Renal cortex interstitium (tissue), 11 donors: ENCODE data around the gene G6PC3. TPM values are rescaled to one million over a fixed set of nuclear protein-coding genes. Genes with fewer than 3 reads are reported as not detected.
"Not testable (repeated sequence)": the region's sequence is repeated elsewhere in the genome, so short reads cannot be mapped to it uniquely, and the experiment has no call there.

Source experiments
- DNase-seq, 11 donors: peaks; one replicate each; pipeline ENCODE4 v3.0.0-alpha.2; 2013; ENCODE audit warnings: low read depth in 9 of 11, low spot score in 4 of 11; ENCODE audit errors: extremely low read depth in 1 of 11
- polyA plus RNA-seq, 3 donors: library from polyadenylated mRNA; unstranded; fragments of 120-200 nt; gene quantifications; one replicate each; pipeline ENCODE4 v1.2.1, GENCODE V29; 2013; ENCODE audit not compliant: insufficient read length in 3 of 3

G6PC3 gene
- polyA plus RNA-seq, 3 donors, result 73.8 to 90.2 (median 84.7) TPM

DNA sequence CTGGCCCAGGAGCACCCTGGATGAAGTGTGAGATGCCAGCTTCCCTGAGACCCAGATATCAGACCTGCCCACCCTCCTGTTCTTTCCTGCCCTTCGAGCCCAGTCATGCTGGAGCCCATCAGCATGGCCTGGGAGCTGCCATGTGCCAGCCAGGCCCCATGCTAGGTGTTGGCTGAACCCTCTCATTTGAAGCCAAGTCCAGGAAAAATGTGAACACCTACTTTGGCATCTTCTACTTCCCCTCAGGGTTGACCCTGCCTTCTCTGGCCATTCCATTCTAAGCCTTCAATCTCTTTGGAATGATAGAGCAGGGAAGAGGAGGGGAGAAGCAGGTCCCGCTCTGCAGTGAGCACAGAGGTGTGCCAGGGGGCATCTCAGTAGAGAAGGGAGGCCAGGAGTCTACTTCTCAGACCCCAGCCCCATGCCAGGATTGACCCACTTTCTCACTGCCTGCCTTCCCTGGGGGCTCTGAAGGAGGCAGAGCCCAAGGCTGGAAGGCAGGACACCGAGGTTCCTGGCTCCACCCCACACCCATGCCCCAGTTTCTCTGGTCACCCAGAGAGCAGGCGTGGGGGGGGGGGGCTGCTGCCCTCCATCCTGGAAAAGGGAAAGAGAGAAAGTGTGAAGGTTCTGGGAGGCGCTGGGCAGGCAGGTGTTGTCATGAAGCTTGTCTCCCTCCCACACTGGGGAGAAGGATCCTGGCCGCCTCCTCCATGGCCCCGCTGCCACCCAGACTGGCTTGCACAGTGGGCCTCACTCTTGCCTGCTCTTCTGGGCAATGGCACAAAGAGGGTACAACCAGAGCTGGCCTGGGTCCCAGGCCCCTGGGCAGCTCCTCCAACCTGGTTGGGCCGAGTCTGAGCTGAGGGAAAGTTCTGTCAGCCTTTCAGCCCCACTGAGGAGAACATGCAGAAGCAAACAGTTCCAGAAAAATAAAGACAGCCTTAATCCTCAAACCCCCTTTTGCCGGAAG, 43.6 kb downstream of the G6PC3 start:
- DNase-seq, result no peak

DNA sequence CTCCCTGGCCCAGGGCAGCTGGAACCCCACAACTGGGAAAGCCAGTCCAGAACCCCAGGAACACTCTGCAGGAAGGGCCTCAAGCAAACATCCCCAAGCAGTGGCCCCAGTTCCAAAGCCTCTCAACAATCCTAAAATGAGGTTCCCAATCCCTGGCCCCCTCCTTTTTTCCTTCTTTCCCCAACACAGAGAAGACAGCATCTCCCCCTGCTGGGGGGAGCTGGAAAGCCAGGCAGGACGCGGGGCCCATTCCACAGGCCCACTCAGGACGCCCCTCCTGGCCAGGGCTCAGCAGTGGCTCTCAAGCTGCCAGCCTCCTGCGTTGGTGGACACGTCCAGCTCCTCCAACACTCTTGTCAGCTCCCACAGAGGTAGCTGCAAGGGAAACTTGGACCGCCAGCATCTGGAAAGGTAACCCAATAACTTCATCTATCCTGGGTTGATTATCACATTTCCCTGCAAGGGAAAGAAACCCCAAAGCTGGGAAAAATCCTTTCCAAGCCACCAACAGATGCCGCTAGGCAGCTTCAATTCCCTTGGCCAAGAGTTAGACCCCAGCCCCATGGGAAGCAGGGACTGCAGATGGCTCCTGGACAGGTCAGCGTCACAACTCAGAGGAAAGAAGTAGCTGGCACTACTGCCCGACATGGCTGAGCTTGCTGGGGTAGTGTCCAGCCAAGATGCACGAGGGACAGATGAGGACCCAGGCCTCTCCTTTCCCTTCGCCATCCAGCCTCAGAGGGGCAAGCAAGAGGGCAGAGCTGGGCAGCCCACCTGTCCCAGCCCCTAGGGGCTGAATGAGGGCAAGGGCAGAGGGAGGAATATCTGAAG, 45.3 kb downstream of the G6PC3 start:
- no peak for DNase-seq

DNA sequence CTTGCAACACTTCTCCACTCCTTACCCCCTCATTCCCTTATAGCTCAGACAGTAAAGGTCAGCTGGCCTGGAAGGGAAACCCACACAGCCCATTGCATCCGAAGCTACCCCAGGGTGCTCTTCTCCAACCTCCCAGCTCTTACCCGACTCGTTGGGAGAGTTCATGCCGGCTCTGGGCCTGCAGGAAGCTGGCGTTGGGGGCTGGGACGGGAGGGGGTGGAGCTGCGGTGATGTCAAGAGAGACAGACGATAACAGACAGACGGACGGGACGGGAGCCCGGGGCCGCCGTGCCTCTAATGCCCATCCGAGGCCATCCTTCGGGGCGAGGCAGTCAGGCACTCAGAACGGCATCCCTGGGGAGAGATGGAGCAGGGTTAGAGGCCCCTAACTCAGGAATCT, 46.8 kb downstream of the G6PC3 start:
- DNase-seq, result no peak

DNA sequence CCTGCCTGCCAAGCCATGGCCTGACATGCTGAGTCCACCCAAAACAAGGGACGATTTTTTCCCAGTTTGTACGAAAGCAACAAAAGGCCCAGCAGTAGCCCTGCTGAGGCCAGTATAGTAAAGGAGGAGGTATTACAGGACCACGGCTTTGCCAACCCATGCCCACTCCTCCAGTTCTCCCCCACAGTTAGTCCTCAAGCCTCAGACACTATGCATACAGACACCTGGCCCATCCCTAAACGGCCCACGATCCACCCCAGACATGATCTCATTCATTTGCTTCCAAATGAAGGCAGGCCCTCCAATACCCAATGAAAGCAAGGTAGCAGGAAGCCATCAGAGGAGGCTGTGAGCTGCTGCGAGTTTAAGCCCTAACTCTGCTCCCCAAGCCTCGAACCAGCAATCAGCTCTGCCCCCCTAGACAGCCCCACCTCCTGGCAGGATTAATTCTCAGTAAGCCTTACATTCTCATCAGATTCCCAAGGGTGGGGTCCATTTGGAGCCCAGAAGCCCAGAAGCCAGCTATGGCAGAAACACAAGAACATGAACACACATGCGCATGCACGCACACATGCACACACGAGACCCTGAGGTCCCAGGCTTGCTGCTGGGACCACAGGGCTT, 48.0 kb downstream of the G6PC3 start:
- no peak for DNase-seq

DNA sequence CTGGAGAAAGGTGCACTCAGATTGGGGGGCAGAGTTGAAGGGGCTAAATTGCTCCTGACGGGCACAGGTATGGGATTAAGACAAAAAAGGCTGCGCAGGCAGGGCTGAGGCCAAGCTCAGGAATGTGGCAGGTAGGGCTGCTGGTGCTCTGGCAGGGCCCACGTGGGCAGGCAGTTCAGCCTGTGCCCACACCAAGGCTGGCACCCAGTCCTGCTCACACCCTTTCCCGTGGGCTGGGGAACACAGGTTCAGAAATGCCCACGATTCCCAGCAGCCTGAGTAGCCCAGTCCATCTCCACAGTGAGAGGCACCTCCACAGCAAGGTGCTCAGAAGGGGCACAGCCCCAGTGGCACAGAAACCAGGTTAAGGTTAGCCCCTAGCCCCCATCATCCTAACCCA, 48.5 kb downstream of the G6PC3 start:
- no peak for DNase-seq

DNA sequence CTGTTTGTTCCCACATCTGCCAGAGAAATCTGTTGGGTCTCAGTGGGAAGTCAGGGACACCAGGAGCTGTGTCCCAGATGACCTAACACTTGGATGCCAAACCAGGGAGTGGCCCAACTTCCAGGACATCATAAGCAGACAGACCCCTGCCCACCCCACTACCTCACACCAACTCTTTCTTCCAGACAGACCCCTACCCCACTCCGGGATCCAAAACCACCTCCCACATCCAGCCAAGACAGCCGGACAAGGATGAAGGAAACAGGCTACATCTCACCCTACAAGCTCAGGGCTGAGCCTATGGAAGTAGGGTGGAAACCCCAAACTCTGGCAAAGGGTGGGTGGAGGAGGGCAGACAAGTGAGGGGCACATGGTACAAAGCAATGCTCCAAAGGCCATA, 49.3 kb downstream of the G6PC3 start:
- no peak for DNase-seq

DNA sequence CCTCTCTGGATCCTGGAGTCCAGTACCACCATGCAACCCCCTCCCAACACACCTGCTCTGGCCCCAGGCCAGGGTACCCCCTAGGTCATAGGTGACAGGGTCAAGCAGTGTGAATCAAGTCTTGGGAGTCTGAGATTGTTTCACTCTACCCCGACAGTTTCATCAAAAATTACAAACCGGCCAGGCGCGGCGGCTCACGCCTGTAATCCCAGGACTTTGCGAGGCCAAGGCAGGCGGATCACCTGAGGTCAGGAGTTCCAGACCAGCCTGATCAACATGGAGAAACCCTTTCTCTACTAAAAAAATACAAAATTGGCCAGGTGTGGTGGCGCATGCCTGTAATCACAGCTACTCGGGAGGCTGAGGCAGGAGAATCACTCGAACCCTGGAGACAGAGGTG, 49.7 kb downstream of the G6PC3 start:
- DNase-seq, result not testable (repeated sequence)

DNA sequence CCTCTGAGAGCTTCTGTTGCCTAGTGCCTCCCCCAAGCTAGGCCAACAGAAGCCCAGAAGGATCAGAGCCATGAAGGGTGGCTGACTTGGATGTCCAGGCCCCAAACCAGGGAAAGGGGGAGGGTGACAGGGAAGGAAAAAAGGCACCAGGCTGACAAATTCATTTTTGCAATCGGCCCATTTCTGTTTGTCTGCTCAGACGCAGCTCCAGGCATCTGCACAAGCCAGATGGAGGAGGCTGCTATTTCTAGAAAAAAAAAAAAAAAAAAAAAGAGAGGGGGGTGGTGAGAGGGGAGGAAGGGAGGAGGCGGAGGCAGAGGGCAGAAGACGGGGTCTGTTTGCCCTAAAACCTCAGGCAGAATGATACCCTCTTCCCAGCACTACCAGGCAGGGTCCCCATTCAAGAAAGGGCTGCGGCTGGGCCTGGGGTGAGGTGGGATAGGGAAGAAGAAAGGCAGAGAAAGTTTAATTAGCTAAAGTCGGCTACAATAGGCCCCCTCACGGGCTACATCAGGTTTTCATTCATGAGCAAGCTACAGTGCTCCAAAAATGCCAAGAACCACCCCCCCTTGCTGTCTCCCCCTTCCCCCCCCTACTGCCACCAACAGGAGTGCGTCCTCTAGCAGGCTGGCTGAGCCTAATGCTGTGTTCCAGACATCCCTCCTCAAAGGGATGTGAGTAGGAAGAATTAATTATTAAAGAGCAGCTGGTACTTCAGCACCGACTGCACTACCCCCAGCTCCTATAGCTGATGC, 50.5 kb downstream of the G6PC3 start:
- no peak for DNase-seq

DNA sequence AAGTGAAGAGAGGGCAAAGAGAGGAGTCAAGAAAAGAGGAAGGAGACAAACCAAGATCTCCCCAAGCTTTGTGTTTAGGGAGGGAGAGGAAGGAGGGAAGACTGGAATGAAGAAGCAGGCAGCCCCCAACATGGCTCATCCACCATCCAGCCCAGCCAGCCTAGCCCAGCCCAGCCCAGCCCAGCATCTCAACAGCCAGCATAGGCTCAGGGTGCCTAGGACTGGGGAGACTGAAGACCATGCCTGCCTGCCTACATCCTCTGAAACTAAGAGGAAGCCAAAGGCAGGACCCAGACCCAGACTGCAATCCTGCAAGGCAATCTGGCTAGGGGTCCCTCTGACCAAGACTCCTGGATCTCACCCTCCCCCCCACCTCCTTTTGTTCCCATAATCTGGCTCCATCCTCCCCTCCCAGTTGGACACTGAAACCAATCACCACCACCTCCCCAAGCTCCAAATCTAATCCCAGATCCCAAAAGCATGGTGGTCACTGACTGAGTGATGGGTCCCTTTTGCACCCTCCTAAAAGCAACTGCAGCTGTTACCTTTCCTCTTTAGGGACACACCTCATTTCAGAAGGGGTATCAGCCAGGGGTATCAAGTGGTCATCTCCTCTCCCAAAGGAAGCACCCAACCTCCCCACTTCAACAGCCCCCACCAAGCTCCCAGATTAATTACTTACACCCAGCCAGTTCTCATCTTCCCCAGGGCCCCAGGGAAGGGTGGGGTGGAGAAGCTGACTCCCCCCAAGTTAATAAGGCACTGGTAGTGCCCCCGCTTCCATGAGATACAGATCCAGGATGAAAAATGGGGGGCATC, 51.7 kb downstream of the G6PC3 start:
- no peak for DNase-seq

DNA sequence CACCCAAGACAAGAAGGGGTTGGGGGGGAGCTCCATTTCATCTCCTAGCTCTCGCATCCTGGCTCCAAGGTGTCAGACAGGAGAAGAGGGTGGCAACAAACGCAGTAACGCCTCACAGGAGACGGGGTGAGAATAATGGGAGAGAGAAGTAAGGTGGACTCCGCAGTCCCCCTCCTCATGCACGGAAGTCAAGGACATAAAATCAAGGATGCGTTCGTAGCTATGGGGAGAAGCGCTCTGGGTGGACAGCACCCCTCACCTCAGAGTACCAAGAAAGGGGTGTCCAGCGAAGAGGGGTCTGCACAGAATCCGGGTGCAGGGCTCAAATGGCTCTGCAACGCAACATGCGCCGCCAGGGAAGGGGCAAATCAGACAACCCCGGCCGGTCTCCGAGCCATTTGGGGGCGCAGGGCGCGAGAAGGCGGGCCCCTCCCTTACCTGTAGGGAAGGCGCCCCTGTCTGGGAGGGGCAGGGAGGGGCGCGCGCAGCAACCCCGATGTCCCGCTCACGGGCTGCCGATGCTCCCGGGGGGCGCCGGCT, 52.4 kb downstream of the G6PC3 start:
- no peak for DNase-seq

DNA sequence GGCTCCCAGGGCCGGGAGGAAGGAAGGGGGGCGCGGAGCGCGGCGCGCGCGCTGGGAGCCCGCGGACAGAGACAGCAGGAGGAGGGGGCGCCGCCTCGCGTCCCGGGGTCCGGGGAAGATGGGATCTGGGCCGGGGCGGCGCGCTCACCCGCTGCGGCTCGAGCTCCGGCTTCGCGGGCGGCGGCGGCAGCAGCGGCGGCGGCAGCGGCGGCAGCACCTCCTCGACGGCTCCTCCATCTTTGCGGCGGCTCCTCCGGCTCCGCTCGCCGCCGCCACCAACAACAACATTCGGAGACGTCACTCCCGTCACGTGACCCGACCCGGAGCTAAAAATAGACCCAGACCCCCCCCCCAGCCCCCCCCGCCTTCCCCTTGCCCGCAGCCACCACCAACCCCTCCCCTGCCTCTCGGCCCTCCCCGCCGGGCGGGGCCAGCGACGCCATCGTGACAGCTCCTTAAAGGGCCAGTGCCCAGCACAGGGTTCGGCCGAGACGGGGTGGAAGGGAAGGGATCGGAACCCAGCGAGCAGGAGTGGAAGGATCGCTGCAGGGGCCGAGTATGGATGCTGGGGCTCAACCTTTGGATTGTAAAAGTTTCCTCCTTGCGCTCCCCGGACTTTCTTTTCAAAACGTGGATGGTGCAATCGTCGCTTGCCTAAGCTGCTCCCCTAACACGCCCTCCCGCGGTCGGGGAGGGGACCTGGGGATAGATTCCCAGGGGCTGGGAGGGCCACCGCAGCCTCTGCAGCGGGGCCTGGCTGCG, 53.0 kb downstream of the G6PC3 start, which contains the start of gene HDAC5:
TSS of gene HDAC5 (minus strand) at position 286 of the 762 bp plus-strand sequence. CDS start 6,126 bp downstream, outside the sequence.
- peak; percentile 82 to 94 (median 91) for DNase-seq

DNA sequence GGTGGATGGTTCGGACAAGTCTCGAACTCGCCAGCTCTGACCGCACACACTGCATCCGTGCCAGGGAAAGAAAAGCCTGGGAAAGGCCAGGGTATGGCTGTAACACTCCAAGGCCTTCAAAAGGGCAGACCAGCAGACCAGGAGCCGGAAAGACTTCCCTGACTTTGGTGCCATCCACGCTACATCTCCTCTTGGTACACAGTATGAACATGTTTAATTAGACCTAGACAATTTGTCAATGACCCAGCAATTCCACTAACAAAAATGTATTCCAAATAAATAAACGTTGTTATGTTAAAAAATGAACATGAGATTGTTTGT, 53.5 kb downstream of the G6PC3 start:
- DNase-seq, result no peak

Other genes with a start within 250 kb of the G6PC3 start
- gene MPP3, start 237.6 kb upstream of the G6PC3 start, polyA plus RNA-seq, result 10 to 100 TPM in 1 of 3 donors, 1 to 10 TPM in 2; 7.7 to 15.0 (median 8.0) TPM
- gene CD300LG, start 223.6 kb upstream of the G6PC3 start, polyA plus RNA-seq, result 1 to 10 TPM in 2 of 3 donors, under 1 TPM in 1; 0.89 to 1.7 (median 1.3) TPM
- gene MPP2, start 163.2 kb upstream of the G6PC3 start, polyA plus RNA-seq, result 1 to 10 TPM; 5.8 to 8.2 (median 7.1) TPM
- gene PPY, start 128.3 kb upstream of the G6PC3 start, polyA plus RNA-seq, result 1 to 10 TPM in 1 of 3 donors, under 1 TPM in 1, not detected in 1; 0.30 to 2.3 TPM
- gene PYY, start 116.8 kb upstream of the G6PC3 start, polyA plus RNA-seq, result under 1 TPM; 0.19 to 0.73 (median 0.25) TPM
- gene NAGS, start 66.1 kb upstream of the G6PC3 start, polyA plus RNA-seq, result 1 to 10 TPM; 2.7 to 7.1 (median 3.3) TPM
- 10 to 100 TPM; 38.6 to 51.7 (median 43.5) TPM for gene TMEM101, start 55.8 kb upstream of the G6PC3 start, polyA plus RNA-seq
- 10 to 100 TPM; 37.2 to 45.5 (median 39.1) TPM for gene LSM12, start 4.1 kb upstream of the G6PC3 start, polyA plus RNA-seq
- gene HDAC5, start 52.9 kb downstream of the G6PC3 start, polyA plus RNA-seq, result 10 to 100 TPM; 44.7 to 59.4 (median 55.3) TPM
- 1 to 10 TPM; 4.9 TPM for gene HROB, start 71.2 kb downstream of the G6PC3 start, polyA plus RNA-seq
- 1 to 10 TPM; 2.2 to 3.9 (median 2.6) TPM for gene ASB16, start 100.0 kb downstream of the G6PC3 start, polyA plus RNA-seq
- gene TMUB2, start 116.2 kb downstream of the G6PC3 start, polyA plus RNA-seq, result 10 to 100 TPM; 38.7 to 55.2 (median 45.8) TPM
- 10 to 100 TPM; 62.1 to 67.6 (median 63.3) TPM for gene ATXN7L3, start 129.1 kb downstream of the G6PC3 start, polyA plus RNA-seq
- gene UBTF, start 148.9 kb downstream of the G6PC3 start, polyA plus RNA-seq, result 100 to 1,000 TPM; 110 to 143 (median 121) TPM
- 10 to 100 TPM in 2 of 3 donors, 1 to 10 TPM in 1; 9.1 to 13.1 (median 12.1) TPM for gene SLC4A1, start 197.4 kb downstream of the G6PC3 start, polyA plus RNA-seq
- 1 to 10 TPM; 2.7 to 3.0 (median 2.8) TPM for gene RUNDC3A, start 237.9 kb downstream of the G6PC3 start, polyA plus RNA-seq